Stimulated activated CD4-positive, alpha-beta T cell treated with anti-CD3 and anti-CD28 coated beads, Interleukin-4, amount 100 ng/mL, for 48 hours (primary cell): ENCODE results near the gene SPAG4.

ENCODE experiments used
- DNase-seq, 2 donors: peaks; one replicate each; pipeline ENCODE4 v3.0.0-alpha.2; 2020; ENCODE audit warnings: low read depth in 2 of 2

Gene SPAG4

DNA sequence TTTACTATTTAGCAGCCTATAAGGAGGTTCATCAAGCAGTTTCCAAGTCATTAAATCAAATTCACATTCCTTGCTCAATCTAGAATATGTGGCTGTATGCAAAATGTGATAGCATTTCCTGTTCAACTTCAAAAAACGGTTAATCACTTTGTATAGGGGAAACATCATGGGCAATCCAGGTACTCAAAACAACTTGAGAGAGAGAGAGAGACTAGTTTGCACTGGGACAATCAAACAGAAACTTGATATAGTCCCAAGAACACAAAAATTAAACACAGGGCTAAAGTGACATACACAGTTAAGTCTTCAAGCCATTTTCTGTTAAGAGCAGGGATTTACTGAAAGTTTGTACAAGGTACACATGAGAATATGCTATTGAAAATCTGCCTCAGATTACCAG lies 41.6 kb downstream of the SPAG4 start:
- DNase-seq = no peak

DNA sequence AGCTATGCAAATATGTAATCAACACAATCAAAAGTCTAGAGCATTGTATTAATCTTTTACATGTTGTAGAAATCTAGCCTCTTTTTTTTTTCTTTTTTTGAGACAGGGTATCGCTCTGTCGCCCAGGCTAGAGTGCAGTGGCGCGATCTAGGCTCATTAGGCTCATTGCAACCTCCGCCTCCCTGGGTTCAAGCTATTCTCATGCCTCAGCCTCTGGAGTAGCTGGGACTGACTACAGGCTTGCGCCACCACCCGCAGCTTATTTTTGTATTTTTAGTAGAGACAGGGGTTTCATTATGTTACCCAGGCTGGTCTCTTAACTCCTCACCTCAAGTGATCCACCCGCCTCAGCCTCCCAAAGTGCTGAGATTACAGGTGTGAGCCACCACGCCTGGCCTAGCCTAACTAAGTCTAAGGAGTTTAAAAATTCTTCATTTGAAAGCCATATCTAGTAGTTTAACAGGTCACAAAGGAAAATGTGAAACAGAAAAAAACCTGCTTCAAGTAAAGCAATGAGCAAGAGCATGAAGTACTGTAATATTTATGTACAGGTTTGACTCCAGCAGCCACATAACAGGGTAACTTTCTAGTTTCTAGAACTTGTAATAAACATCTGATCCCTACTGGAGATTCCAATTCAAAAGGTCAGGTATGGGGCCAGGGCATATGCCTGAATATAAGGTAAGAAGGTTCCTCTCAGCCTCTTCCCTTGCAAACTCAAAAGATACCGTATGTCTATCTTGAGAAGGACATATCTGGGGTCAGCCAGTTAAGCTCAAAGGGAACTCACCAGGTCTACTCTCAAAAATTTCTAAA lies 44.7 kb downstream of the SPAG4 start:
- DNase-seq = peak; percentile 15 to 19

DNA sequence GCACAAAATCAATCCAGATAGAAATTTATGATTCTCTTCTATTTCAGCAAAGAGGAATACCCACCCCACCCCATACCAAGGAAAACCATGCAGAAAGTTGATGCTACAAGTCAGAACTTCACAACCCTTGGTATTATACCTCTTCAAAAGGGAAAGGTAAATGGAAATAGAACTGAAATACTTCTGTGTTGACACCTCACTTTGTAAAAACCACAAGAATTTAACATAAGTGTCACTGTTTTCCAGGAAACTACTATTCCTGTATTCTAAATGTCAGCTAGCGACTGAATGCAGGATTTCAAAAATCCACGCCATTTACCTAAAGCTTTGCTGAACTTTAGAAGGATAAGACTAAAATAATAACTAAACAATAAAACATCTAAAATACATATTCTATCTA lies 45.4 kb downstream of the SPAG4 start:
- no peak for DNase-seq

DNA sequence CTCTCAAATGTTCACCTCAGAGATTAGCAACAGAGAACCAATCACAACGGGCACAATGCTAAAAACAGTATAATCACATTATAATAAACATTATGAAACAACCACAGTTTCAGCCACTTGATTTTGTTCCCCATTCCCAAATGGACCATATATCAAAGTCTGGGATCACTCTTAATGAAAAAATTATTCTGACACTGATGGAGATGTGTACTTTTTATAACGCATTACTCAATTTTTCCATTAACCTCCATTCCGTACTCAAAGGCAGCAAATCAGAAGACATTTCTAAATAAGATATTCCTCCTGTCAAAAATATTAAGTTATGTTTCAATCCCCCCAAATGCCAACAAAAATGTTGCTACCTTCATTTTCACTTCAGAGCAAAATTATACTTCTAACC lies 46.3 kb downstream of the SPAG4 start:
- no peak for DNase-seq

DNA sequence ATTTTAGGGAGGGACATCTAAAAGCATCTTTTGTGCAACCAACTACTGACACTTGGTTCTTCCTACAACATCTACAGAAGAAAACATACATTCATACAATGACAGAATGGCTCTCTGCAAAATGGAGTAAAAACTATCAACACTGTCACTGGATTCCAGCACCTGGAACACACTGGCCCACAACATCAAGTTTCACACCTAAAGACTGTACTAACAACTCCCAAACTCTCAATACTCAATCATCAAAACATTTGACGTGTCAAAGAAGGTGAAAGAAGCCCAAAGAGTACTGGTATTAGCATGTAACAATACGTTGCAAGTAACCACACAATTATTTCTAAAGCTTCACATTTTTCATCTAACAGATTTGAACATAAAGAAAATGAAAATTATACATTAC lies 46.9 kb downstream of the SPAG4 start:
- DNase-seq = no peak

DNA sequence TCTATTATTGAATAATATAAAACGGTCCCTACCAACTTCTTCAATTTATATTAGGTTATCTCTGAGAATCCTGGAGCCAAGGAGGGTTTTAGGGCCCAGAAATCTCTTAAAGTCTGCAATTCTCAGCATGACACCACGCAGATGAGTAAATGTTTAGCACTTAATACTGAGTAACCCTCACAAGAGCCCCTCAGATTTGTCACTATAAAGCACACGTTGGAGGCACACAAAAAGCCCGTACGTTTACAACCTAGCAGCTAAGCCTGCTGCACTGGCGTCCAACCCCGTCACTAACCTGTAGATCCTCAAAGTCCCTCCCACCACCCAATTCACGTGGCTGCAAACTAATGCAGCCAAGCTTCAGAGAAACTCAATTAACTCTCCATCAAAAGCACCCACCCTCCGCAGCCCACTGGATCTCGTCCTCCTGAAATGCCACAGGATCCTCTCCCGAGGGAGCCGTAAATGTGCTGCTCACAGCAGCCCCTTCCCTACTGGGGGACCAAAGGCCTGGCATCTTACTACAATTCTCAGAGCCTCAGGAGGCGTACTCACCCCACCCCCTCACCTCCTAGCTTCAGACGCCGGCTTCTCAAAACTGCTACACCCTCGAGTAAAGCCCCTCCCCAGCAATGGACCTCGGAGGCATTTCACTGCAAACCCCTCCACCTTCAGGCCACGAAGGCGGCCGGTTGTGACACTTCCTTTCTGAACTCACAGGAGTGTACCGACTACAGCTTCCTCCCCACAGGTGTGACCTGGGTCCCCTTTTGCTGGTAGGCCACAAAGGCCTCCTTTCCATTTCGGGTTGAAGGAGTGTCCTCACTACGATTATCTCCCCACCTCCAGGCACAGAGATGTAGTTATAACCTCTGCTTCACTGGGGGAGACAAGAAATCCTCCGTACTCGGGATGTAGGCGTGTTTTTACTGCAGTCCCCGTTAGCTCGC lies 48.2 kb downstream of the SPAG4 start:
- DNase-seq = peak; percentile 35 to 40

DNA sequence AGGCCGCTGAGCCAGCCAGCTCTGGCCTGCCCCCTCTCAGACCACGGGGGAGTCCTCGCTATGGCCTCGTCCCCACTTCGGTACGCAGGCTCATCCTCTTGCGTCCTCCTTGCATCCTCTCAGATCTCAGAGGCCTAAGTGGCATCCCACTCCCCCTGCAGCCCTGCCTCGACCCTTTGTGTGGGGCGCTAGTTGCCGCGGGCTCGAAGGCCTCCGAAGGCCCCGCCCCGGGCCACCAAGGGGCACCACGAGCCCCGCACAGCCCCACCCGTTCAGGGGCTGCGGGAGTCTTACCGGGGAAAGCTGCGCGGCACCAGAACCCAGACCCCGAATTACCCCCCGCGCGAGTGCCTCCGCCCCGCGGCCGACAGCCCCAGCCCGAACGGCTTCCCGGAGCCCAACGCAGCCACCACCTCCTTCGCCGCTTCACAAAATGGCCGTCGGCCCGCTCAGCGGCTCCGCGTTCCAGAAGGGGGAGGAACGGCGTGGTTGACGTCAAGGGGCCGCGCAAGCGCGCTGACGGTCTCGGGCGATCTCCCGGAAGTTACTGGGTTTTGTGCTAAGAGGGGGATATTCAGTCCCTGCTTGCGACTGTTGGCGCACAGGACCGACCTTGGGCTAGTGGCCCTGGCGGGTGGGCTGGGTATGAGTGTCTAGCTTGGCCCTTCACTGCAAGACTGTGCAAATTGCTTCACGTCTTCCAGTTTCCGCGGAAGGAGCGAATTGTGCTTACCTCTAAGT lies 49.0 kb downstream of the SPAG4 start, which contains the start of the genes CPNE1 and RBM12:
Gene CPNE1, minus strand, starts transcription at position 435 of the 741 bp plus-strand sequence. CDS start 31,977 bp downstream, outside the sequence.
Gene RBM12, minus strand, starts transcription at position 435 of the 741 bp plus-strand sequence. CDS start 9,578 bp downstream, outside the sequence.
- DNase-seq = peak; percentile 88 to 90

DNA sequence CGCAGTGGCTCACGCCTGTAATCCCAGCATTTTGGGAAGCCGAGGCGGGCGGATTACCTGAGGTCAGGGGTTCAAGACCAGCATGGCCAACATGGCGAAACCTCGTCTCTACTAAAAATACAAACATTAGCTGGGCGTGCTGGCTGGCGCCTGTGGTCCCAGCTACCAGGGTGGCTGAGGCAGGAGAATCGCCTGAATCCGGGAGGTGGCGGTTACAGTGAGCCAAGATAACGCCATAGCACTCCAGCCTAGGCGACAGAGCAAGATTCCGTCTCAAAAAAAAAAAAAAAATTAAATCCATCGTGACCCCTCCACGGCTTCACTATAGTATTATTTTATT lies 50.3 kb downstream of the SPAG4 start:
- DNase-seq = no peak

DNA sequence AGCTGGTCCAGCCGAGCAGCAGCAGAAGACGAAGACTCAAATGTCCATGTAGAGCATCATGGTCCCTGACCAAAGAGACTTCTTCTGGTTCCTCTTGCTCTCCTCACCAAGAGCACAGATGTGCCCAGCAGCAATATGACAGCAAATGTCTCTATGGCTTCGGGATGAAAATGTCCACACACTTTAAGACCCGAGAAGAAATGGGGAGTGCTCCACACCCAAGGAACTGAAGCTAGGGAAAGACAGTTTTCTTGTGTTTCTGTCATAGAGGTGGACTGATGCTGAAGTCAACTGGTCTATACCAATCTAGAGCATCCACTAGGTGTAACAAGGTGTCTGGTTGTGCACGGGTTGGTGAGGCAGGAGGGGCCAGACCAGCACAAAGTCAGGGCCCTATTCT lies 53.6 kb downstream of the SPAG4 start:
- no peak for DNase-seq

DNA sequence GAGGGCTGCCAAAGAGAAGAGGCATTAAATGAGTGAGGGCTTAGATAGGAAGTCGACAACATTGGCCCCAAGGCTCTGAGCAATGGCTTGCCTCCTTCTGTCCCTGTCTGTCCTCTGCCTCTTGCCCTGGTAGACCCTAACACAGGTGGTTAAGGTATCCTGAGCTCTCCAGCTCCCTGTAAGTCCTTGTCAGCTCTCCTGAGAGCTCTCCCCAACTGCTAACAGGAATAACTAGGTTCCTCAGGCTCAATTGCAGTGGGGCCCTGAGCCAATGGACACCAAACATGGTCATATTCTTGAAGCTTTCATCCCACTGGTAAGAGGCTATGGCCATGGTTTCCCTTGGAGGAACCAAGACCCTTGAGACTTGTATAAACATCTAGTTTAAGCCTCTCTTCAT lies 54.1 kb downstream of the SPAG4 start:
- DNase-seq = no peak
